ENCODE data around the gene VCAM1.

VCAM1 gene

GRCh38 chr1:100750005-100750885 is 30.7 kb downstream of the VCAM1 start:
- DNase-seq (ENCODE audit: low read depth): no peak

DNA sequence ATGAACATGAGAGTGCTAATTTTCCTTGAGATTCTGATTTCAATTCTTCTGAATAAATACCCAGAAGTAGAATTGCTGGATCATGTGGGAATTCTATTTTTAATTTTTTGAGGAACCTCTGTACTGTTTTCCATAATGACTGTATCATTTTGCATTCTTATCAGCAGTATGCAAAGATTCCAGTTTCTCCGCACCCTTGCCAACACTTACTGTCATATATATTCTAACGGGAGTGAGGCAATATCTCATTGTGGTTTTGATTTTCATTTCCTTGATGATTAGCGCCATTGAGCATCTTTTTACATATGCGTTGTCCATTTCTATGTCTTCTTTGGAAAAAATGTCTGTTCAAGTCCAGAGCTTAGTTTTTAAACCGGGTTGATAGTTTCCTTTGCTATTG is 33.2 kb downstream of the VCAM1 start:
- no peak for DNase-seq (ENCODE audit: low read depth)
- TF ChIP-seq CTCF (IDR thresholded peaks at IDR 0.05; ENCODE audit: control insufficient read depth, insufficient read depth, low read depth, low read length, missing control alignments): no peak
- H3K4me3 ChIP-seq (ENCODE audit: control insufficient read depth, low read depth, low read length): no peak overlapping the region

More at GRCh38 chr1:100750005-100750885, 30.7 kb downstream of the VCAM1 start:
- no peak overlapping the region for H3K4me3 ChIP-seq (ENCODE audit: control insufficient read depth, low read depth, low read length)
- TF ChIP-seq CTCF (IDR thresholded peaks at IDR 0.05; ENCODE audit: control insufficient read depth, insufficient read depth, low read depth, low read length, missing control alignments): no peak

- DNase-seq (ENCODE audit: low read depth): no peak
- TF ChIP-seq CTCF (IDR thresholded peaks at IDR 0.05; ENCODE audit: control insufficient read depth, insufficient read depth, low read depth, low read length, missing control alignments): no peak
- no peak overlapping the region for H3K4me3 ChIP-seq (ENCODE audit: control insufficient read depth, low read depth, low read length)
Measured at GRCh38 chr1:100757946-100758345, 38.4 kb downstream of the VCAM1 start.

DNA sequence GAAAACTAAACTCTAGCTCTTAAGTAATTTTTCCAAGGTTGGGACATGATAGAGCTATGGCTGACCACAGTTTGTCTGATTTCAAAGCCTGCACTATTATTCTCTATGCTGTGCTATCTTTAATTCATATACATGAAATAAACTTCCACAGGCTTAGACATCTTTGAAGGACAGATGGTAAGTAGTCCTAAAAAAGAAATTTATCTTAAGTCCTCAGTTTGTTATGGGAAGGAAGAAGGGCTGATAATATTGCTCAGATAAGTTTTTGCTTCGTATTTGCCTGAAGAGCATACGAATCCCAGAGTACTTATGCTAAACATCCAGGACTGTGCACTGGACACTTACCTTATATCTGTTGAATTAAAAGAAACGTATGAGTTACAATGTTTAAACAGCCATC is 39.6 kb downstream of the VCAM1 start:
- TF ChIP-seq CTCF (IDR thresholded peaks at IDR 0.05; ENCODE audit: control insufficient read depth, insufficient read depth, low read depth, low read length, missing control alignments): no peak
- DNase-seq (ENCODE audit: low read depth): no peak
- no peak overlapping the region for H3K4me3 ChIP-seq (ENCODE audit: control insufficient read depth, low read depth, low read length)

DNA sequence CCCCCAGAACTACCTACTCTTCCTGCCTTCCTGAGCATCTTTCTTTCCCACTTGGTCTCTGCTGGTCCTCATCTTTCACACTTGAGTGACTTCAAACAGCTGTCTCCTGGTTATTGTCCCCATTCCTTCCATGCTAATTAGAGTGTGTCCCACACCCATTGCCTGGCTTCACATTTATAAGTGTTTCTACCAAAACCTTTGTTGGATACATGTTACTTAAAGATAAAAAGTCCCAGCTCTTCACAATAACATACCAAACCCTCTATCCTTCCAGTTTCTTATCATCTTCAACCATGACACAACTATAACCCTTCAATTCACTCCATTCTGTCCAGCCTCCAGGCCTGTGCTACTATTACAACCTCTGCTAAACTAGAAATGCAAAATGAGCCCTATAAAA is 41.0 kb downstream of the VCAM1 start:
- TF ChIP-seq CTCF (IDR thresholded peaks at IDR 0.05; ENCODE audit: control insufficient read depth, insufficient read depth, low read depth, low read length, missing control alignments): no peak
- no peak overlapping the region for H3K4me3 ChIP-seq (ENCODE audit: control insufficient read depth, low read depth, low read length)
- no peak for DNase-seq (ENCODE audit: low read depth)

DNA sequence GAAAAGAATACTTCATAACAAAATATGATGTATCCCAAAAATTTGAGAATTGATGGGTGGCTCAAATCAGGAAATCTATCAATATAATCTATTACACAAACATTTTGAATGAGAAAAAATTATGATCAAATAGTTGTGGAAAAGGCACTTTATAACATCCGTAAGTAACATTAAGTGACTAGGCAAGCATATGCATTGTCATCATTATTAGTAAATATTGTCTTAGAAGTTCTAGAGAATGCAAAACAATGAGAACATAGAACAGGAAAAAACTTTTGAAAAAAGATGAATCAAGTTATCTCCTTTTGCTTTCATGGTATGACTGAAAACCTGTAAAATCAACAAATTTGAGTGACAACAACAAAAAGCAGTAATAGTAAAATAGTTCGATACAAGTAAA is 42.9 kb downstream of the VCAM1 start:
- TF ChIP-seq CTCF (IDR thresholded peaks at IDR 0.05; ENCODE audit: control insufficient read depth, insufficient read depth, low read depth, low read length, missing control alignments): no peak
- no peak overlapping the region for H3K4me3 ChIP-seq (ENCODE audit: control insufficient read depth, low read depth, low read length)
- no peak for DNase-seq (ENCODE audit: low read depth)
